ENCODE results near the gene RPP40.

- no peak for TF ChIP-seq CTCF (IDR thresholded peaks at IDR 0.05)
- TF ChIP-seq POLR2A (IDR thresholded peaks at IDR 0.05) = no peak
- no peak for TF ChIP-seq POLR2AphosphoS5 (IDR thresholded peaks at IDR 0.05)
Measured at GRCh38 chr6:4967301-4968030, 36.4 kb downstream of the RPP40 start.

Measured in breast epithelium (tissue), 3 donors.